ENCODE measurements around the gene PAK5.

PAK5 gene

GRCh38 chr20:9759392-9759791 is 79.5 kb downstream of the PAK5 start:
- TF ChIP-seq, protein P1, sequence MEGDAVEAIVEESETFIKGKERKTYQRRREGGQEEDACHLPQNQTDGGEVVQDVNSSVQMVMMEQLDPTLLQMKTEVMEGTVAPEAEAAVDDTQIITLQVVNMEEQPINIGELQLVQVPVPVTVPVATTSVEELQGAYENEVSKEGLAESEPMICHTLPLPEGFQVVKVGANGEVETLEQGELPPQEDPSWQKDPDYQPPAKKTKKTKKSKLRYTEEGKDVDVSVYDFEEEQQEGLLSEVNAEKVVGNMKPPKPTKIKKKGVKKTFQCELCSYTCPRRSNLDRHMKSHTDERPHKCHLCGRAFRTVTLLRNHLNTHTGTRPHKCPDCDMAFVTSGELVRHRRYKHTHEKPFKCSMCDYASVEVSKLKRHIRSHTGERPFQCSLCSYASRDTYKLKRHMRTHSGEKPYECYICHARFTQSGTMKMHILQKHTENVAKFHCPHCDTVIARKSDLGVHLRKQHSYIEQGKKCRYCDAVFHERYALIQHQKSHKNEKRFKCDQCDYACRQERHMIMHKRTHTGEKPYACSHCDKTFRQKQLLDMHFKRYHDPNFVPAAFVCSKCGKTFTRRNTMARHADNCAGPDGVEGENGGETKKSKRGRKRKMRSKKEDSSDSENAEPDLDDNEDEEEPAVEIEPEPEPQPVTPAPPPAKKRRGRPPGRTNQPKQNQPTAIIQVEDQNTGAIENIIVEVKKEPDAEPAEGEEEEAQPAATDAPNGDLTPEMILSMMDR (IDR thresholded peaks at IDR 0.05; ENCODE audit: insufficient read depth, missing control alignments) = no peak
- FAIRE-seq (no peak), DNase-seq (ENCODE audit: insufficient read length, low spot score) (no peak)

GRCh38 chr20:9758752-9759151 is 80.1 kb downstream of the PAK5 start:
- FAIRE-seq (no peak), DNase-seq (ENCODE audit: insufficient read length, low spot score) (no peak)
- TF ChIP-seq, protein P1 (IDR thresholded peaks at IDR 0.05; ENCODE audit: insufficient read depth, missing control alignments) = no peak

DNA sequence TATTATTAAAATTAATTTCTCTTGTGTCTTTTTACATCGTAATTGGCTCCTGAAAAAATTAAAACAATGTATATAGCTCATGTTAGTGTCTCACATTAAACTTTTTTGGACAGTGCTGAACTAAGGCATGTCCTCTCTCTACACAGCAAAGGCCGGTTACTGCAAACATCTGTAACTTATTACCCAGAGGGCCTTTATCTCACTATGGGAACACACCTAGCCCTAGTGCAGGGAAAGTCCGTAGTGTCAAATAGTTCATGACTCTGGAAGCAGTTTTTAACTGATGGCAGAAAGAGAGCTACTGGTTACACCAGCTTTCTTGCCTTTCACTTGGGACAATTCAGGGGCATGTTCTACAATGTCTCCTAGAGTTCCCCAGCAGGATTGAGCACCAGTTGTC is 82.2 kb downstream of the PAK5 start:
- no peak for FAIRE-seq
- TF ChIP-seq, protein P1 (IDR thresholded peaks at IDR 0.05; ENCODE audit: insufficient read depth, missing control alignments) = no peak
- DNase-seq (ENCODE audit: insufficient read length, low spot score) = no peak

DNA sequence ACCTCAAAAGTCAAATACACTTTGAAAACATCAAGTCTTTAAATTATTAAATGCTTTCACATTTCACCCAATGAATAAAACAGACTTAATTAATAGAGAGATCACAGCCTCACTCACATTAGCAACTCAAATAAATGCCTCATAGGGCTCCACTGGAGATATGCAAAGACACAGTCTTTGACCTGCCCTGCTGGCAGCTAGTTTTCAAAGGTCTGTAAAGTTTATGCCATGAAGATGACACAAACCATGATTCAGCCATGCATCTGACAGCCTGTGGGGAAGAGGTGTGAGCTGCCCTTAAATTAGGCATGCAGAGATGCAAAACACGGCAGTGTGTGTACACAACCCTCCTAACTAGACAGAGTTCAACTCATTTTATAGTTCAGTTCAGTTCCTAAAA is 83.6 kb downstream of the PAK5 start:
- TF ChIP-seq, protein P1 (IDR thresholded peaks at IDR 0.05; ENCODE audit: insufficient read depth, missing control alignments) = no peak
- FAIRE-seq (no peak), DNase-seq (ENCODE audit: insufficient read length, low spot score) (no peak)

DNA sequence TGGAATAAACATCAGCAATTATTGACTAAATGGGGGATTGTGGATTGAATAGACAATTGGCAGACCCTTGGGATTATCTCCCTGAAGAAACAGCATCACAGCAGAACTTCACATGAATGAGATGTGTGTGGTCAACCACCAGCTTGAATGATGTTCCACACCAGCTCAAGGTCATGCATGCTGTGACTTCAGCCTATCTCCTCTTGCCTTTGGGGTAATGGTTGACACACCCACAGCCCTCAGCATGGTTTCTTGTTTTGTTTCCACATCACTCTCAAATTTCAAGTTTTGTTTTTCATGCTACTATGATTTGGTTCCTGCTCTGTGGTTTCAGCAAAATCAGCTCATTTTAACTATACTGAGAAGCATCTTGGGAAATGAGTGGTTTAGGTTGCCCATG is 94.3 kb downstream of the PAK5 start:
- DNase-seq (ENCODE audit: insufficient read length, low spot score) = no peak
- no peak for FAIRE-seq
- TF ChIP-seq, protein P1 (IDR thresholded peaks at IDR 0.05; ENCODE audit: insufficient read depth, missing control alignments) = no peak

- FAIRE-seq (no peak), DNase-seq (ENCODE audit: insufficient read length, low spot score) (no peak)
- TF ChIP-seq, protein P1 (IDR thresholded peaks at IDR 0.05; ENCODE audit: insufficient read depth, missing control alignments) = no peak
Measured at GRCh38 chr20:9743871-9744270, 95.0 kb downstream of the PAK5 start.

- TF ChIP-seq, protein P1 (IDR thresholded peaks at IDR 0.05; ENCODE audit: insufficient read depth, missing control alignments) = no peak
- DNase-seq (ENCODE audit: insufficient read length, low spot score) (no peak), FAIRE-seq (no peak)
Measured at GRCh38 chr20:9742821-9743220, 96.1 kb downstream of the PAK5 start.
